ENCODE data around the gene STRADA. TPM values are rescaled to one million over a fixed set of nuclear protein-coding genes. Genes with fewer than 3 reads are reported as not detected.

STRADA gene
- polyA plus RNA-seq, 1 experiment, result 28.0 TPM

- POLR2A ChIA-PET, result interaction anchor here (0.6 to 1.1 kb wide), 5 partner anchors 13 to 266 kb away, joined by 3 to 7 read pairs (median 3); partner anchors contain the start of genes CCDC47, DDX42 and MAP3K3
- Histone ChIP-seq H3K9me3 (ENCODE audit: control insufficient read depth, insufficient read depth, low read length) (no peaks in the 10 kb centered on the region; the same call in 1 of the 2 replicates), H3K27ac (ENCODE audit: low read depth, low read length) (peak overlapping the region; percentile 39), H3K4me3 (ENCODE audit: low read depth, low read length) (peak overlapping the region; percentile 55), H3K27me3 (ENCODE audit: control insufficient read depth, insufficient read depth, low read length) (no peaks in the 10 kb centered on the region)
- TF ChIP-seq, protein P1, sequence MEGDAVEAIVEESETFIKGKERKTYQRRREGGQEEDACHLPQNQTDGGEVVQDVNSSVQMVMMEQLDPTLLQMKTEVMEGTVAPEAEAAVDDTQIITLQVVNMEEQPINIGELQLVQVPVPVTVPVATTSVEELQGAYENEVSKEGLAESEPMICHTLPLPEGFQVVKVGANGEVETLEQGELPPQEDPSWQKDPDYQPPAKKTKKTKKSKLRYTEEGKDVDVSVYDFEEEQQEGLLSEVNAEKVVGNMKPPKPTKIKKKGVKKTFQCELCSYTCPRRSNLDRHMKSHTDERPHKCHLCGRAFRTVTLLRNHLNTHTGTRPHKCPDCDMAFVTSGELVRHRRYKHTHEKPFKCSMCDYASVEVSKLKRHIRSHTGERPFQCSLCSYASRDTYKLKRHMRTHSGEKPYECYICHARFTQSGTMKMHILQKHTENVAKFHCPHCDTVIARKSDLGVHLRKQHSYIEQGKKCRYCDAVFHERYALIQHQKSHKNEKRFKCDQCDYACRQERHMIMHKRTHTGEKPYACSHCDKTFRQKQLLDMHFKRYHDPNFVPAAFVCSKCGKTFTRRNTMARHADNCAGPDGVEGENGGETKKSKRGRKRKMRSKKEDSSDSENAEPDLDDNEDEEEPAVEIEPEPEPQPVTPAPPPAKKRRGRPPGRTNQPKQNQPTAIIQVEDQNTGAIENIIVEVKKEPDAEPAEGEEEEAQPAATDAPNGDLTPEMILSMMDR (IDR thresholded peaks at IDR 0.05; ENCODE audit: low read depth, low read length), result no peak
- no peak for DNase-seq (ENCODE audit: low read depth, low spot score)
- CTCF ChIA-PET, result interaction anchor here (1.0 kb wide), 1 partner anchor 41 kb away, joined by 4 read pairs; no protein-coding TSS in a partner anchor
These were observed 40.8 kb downstream of the STRADA start for GRCh38 chr17:63700528-63701455.

DNA sequence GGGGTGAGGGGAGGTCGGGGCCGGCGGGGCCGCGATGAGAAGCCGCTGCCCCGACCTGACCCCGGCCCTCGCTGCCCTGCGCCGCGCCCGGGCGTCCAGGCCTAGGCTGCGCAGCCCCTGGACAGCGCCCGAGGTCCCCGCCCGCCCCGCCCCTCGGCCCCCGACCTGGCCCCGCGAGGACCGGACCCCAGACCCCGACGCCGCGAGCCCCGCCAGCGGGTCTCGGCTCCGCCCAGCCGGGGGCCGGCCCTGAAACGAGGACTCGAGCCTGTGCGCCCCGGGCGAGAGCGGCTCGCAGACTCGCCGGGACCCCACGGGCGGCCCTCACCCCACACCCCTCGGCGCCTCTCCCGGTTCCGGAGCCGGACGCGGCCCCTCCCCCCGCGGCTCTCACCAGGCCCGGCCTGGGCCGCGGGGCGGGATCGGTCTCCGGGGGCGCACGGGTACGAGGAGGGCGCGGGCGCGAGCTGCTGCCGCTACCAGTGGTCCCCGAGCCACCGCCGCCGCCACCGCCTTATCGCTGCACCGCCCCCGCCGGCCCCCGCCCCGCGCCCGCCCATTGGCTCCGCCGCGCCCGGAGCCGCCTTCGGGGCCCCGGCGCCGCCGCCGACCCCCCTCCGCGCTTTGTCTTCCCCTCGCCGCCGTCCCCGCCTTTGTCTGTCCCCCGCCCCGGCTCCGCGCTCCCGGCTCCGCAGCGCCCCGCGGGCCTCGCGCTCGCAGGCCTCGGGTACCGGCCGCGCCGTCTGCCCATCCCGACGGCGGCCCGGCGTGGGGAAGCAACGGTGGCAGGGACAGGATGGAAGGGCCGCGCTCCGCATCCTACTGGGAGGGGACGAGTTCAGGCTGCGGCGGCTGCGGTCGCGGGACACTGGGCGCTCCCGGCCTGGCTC lies 41.7 kb downstream of the STRADA start, which contains the start of gene LIMD2:
TSS of gene LIMD2 (minus strand) at position 488 of the 890 bp plus-strand sequence. CDS start 827 bp downstream, outside the sequence.
- no peaks in the 10 kb centered on the region for H3K27me3 ChIP-seq (ENCODE audit: control insufficient read depth, insufficient read depth, low read length)
- H3K4me3 ChIP-seq (ENCODE audit: low read depth, low read length), result peak within 1 kb of the TSS; percentile 55
- peak within 1 kb of the TSS; percentile 39 for H3K27ac ChIP-seq (ENCODE audit: low read depth, low read length)
- POLR2A ChIA-PET, result no interaction called here
- DNase-seq (ENCODE audit: low read depth, low spot score), result no peak
- H3K9me3 ChIP-seq (ENCODE audit: control insufficient read depth, insufficient read depth, low read length), result no peaks in the 10 kb centered on the region; the same call in 1 of the 2 replicates
- TF ChIP-seq, protein P1 (IDR thresholded peaks at IDR 0.05; ENCODE audit: low read depth, low read length), result no peak
- CTCF ChIA-PET, result no interaction called here

- Histone ChIP-seq H3K9me3 (ENCODE audit: control insufficient read depth, insufficient read depth, low read length) (no peaks in the 10 kb centered on the region; the same call in 1 of the 2 replicates), H3K4me3 (ENCODE audit: low read depth, low read length) (peak overlapping the region; percentile 55), H3K27ac (ENCODE audit: low read depth, low read length) (no peak overlapping the region), H3K27me3 (ENCODE audit: control insufficient read depth, insufficient read depth, low read length) (no peaks in the 10 kb centered on the region)
- DNase-seq (ENCODE audit: low read depth, low spot score), result no peak
- POLR2A ChIA-PET, result interaction anchor here (1.1 kb wide), 1 partner anchor 77 kb away, joined by 4 read pairs; the partner anchor contains the start of gene MAP3K3
- TF ChIP-seq, protein P1 (IDR thresholded peaks at IDR 0.05; ENCODE audit: low read depth, low read length), result no peak
- CTCF ChIA-PET, result interaction anchor here (0.8 to 1.1 kb wide), 2 partner anchors 18 to 86 kb away, joined by 3 read pairs; no protein-coding TSS in a partner anchor
These were observed 42.5 kb downstream of the STRADA start for GRCh38 chr17:63698886-63699637.

DNA sequence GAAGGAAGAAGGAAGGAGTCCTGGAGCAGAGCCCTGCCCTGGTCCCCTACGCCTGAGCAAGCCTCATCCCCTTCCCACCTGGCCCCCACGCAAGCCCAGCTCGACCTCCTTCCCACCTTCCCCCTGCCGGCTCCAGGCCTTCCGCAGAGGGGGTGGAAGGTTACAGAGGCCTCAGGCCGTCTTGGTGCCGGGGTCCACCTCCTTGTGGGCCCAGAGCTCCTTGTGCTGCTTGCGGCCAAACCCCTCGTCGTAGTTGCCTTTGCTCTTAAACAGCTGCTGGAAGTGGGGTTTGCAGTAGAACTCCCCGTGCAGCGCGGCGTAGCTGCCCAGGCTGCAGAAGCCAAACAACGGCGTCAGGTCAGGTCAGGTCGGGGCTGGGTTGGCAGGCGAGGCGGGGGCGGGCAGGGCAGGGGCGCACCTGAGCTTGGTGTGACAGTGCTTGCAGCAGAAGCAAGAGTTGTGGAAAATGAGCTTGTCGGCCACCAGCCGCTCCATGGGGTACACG lies 43.2 kb downstream of the STRADA start:
- no peaks in the 10 kb centered on the region; the same call in 1 of the 2 replicates for H3K9me3 ChIP-seq (ENCODE audit: control insufficient read depth, insufficient read depth, low read length)
- H3K27ac ChIP-seq (ENCODE audit: low read depth, low read length), result no peak overlapping the region
- peak overlapping the region; percentile 55 for H3K4me3 ChIP-seq (ENCODE audit: low read depth, low read length)
- POLR2A ChIA-PET, result interaction anchor here (1.1 kb wide), 1 partner anchor 77 kb away, joined by 4 read pairs; the partner anchor contains the start of gene MAP3K3
- DNase-seq (ENCODE audit: low read depth, low spot score), result no peak
- CTCF ChIA-PET, result interaction anchor here (0.7 to 1.5 kb wide), 5 partner anchors 11 to 273 kb away, joined by 3 to 4 read pairs (median 3); no protein-coding TSS in a partner anchor
- H3K27me3 ChIP-seq (ENCODE audit: control insufficient read depth, insufficient read depth, low read length), result no peaks in the 10 kb centered on the region
- TF ChIP-seq, protein P1 (IDR thresholded peaks at IDR 0.05; ENCODE audit: low read depth, low read length), result no peak
